GM19397 (cell line): Measurements from ENCODE around the gene EYA3.
"Not testable (repeated sequence)": the region's sequence is repeated elsewhere in the genome, so short reads cannot be mapped to it uniquely, and the experiment has no call there.

Experiments used
- ATAC-seq: cut with Tn5 transposase; IDR thresholded peaks from one replicate; pipeline ENCODE4 v1.9.1; 2021; ENCODE audit warnings: mild to moderate bottlenecking, moderate library complexity; ENCODE audit not compliant: unreplicated experiment

EYA3 gene

GRCh38 chr1:28028873-28029654, 59.3 kb downstream of the EYA3 start:
- ATAC-seq = no peak

DNA sequence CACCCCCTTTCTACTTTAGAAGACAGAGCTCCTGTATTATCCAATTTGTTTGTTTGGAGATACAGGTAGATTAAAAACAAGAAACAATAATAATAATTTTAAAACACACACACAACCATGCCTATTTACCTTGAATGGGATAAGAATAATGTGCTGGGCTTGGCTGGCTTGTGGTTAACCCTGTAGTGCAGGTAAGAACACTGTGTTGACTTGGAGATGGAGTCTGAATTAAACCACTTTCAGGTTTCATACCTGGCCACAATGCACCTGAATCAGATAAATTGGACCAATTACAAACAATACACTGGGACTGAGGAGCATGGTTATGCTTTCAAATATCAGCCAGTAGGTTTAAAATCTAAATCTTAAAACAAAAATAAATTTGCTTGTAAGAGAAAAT, 60.8 kb downstream of the EYA3 start:
- no peak for ATAC-seq

- ATAC-seq = no peak
Observed at GRCh38 chr1:28027238-28027637, 61.2 kb downstream of the EYA3 start.

GRCh38 chr1:28026329-28026728, 62.1 kb downstream of the EYA3 start:
- ATAC-seq = no peak

- ATAC-seq = no peak
Observed at GRCh38 chr1:28021064-28021463, 67.3 kb downstream of the EYA3 start.

- ATAC-seq = no peak
Observed at GRCh38 chr1:28010969-28011368, 77.4 kb downstream of the EYA3 start.

DNA sequence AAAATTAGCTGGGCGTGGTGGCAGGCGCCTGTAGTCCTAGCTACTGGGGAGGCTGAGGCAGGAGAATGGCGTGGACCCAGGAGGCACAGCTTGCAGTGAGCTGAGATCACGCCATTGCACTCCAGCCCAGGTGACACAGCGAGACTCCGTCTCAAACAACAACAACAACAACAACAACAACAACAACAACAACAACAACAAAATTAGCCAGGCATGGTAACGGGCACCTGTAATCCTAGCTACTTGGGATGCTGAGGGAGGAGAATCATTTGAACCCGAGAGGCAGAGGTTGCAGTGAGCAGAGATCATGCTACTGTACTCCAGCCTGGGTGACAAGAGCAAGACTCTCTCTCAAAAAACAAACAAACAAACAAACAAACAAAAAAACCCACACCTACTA, 85.3 kb downstream of the EYA3 start:
- not testable (repeated sequence) for ATAC-seq

DNA sequence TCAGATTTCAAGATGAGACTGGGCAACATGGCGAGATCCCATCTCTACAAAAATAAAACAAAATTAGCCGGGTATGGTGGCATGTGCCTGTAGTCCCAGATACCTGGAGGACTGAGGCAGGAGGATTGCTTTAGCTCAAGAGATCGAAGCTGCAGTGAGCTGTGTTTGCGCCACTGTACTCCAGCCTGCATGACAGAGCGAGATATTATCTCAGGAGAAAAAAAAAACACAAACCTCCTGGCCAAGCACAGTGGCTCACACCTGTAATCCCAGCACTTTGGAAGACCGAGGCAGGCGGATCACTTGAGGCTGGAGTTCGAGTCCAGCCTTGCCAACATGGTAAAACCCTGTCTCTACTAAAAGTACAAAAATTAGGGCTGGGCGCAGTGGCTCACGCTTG, 85.8 kb downstream of the EYA3 start:
- ATAC-seq = no peak

GRCh38 chr1:27999055-27999454, 89.4 kb downstream of the EYA3 start:
- no peak for ATAC-seq

GRCh38 chr1:27994526-27994925, 93.9 kb downstream of the EYA3 start:
- ATAC-seq = not testable (repeated sequence)

GRCh38 chr1:27994060-27994459, 94.3 kb downstream of the EYA3 start:
- ATAC-seq = no peak

GRCh38 chr1:27993241-27993640, 95.2 kb downstream of the EYA3 start:
- no peak for ATAC-seq

DNA sequence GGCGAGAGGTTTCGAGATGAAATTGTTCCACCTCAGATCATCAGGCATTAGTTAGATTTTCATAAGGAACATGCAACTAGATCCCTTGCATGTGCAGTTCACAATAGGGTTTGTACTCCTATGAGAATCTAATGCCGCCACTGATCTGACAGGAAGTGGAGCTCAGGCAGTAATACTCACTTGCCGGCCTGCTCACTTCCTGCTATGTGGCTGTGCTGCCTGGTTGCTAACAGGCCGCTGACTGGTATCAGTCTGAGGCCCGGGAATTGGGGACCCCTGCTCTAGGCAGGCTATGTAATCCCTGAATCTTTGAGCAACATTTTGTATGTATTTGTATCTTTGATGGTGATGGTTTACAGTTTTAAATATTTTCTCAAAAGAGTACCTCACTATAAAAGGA, 96.1 kb downstream of the EYA3 start:
- ATAC-seq = no peak

DNA sequence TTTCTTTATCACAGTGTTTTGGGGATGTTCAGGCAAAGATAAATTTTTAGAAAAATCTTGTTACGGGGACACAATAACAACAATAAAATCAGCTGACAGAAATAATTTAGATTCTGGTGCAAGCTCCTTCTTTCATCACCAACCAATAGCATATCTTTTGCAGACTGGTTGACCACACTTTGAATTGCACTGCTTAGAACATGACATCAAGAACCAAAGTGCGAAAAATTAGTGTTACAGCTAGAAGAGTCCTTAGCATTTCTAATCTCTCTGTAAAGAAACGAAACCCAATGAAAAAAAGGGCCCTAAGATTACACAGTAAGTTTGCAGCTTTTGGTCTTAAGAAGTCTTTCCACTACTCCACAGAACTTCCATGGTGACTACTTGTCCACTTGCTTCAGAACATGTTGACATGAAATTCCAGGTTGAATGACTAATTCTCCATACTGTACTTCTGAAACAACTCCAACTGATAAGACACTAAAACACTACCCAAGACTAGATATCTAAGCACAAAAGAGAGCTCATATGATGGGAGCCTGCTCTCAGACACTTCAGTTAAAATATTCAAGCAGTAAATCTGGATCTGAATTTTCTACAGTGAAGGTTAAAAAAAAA, 97.4 kb downstream of the EYA3 start:
- ATAC-seq = no peak

GRCh38 chr1:27981145-27981544, 107.3 kb downstream of the EYA3 start:
- ATAC-seq = no peak

DNA sequence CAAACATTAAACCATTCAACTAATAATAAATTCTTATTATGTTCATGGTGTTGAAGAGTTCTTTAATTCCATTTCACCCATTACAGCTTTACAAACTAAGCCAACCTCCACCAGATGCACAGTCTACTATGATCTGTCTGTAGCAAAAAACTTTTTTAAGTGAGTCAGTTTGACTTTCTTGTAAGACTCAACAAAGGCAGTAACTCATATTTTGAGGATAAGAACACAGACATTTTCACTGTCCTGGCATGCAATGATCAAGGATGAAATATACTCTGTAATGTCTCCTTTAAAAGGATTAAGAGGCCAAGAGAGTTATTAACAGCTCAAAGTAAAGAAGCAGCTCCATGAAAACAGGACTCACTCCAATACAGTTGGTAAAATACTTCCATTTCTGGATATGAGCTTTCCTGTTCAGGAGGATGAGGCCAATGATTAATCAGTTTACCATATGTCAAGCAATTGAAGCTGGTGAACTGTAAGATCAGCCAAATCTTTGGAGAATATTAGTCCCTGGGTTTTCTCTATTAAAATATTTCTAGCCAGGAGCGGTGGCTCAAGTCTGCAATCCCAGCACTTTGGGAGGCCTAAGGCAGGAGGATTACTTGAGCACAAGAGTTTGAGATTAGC, 108.1 kb downstream of the EYA3 start:
- ATAC-seq = no peak

DNA sequence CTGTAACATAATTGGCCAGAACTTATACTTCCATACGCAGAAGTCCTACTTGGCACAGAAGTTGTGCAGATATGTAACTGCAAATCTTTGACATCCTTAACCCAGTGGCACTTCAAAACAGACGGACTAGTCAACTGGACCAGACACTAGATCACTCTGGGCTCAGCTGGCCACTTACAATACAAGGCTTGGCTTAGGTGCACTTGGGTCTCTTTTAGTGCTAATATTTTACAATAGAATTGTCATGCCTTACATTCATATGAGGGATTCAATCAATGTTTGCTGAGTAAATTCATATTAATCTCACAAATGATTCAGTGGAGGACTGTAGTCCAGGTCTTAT, 108.6 kb downstream of the EYA3 start:
- no peak for ATAC-seq

- ATAC-seq = no peak
Observed at GRCh38 chr1:27979151-27979858, 109.1 kb downstream of the EYA3 start.

GRCh38 chr1:27974417-27974781, 114.0 kb downstream of the EYA3 start:
- no peak for ATAC-seq

DNA sequence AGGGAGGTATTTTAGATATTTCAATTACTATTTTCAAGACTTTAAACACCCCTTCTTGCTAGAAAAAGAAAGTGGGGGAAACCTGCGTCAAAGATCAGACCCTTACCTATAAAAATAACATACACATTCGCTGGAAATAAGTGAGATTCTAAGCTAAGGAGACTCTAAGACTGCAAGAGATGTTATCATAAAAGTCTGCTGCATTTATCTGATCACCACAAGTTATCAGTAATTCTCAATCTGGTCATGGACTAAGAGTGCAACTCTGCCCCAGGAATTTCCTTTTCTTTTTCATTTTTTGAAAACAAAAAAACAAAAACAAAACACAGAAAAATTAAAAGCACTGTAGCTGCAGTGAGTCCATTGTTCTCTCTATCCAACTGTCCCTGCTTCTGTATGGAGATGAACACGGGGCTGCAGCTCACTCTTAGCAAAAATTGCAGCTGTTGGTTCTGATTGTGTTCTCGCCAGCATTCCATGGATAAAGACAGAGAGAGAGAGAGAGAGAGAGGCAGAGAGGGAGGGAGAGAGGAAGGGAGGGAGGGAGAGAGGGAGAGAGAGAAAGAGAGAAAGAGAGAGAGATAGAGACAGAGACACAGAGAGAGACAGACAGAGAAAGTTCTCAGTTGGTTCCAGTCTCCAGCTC, 114.5 kb downstream of the EYA3 start:
- ATAC-seq = no peak

DNA sequence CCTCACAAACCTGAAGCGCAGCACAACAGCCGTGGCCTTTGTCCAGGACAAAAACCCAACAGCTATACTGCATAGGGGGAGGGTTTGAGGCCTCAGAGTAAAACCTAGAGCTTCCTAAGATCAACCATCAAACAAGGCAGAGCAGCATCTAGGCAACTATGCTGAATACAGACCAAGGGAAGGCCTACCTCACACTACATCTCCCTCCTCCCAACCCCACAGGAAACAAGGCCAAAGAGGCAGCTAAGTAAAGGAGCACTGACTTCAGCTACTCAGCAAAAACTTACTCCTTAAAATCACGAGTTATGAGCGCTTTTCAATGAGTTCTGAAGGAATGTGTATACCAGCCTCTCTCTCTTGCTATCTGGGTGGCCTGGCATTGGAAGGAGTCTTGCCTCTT, 116.3 kb downstream of the EYA3 start:
- ATAC-seq = no peak
